ENCODE results near the gene SPEN.

DNA sequence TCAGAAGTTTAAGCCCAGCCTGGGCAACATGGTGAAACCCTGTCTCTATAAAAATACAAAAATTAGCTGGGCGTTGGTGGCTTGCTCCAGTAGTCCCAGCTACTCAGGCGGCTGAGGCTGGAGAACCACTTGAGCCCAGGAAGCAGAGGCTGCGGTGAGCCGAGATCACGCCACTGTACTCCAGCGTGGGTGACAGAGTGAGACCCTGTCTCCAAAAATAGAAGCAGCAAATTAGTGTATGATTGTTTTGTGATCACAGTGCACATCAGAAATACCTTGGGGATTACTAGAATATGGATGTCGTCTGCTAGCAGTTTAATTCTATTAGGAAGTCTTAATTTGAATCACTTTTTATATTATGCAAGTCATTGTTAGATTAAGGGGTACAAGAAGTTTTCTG is 69.4 kb downstream of the SPEN start:
- TF ChIP-seq, protein P1, sequence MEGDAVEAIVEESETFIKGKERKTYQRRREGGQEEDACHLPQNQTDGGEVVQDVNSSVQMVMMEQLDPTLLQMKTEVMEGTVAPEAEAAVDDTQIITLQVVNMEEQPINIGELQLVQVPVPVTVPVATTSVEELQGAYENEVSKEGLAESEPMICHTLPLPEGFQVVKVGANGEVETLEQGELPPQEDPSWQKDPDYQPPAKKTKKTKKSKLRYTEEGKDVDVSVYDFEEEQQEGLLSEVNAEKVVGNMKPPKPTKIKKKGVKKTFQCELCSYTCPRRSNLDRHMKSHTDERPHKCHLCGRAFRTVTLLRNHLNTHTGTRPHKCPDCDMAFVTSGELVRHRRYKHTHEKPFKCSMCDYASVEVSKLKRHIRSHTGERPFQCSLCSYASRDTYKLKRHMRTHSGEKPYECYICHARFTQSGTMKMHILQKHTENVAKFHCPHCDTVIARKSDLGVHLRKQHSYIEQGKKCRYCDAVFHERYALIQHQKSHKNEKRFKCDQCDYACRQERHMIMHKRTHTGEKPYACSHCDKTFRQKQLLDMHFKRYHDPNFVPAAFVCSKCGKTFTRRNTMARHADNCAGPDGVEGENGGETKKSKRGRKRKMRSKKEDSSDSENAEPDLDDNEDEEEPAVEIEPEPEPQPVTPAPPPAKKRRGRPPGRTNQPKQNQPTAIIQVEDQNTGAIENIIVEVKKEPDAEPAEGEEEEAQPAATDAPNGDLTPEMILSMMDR (IDR thresholded peaks at IDR 0.05), result no peak
- no peak for TF ChIP-seq POLR2A (IDR thresholded peaks at IDR 0.05)

Data from uterus (tissue), 2 donors.